Activated T-cell treated with anti-CD3 and anti-CD28 coated beads for 1 hour (primary cell): ENCODE data around the gene RASA4B.
"Not testable (repeated sequence)": the region's sequence is repeated elsewhere in the genome, so short reads cannot be mapped to it uniquely, and the experiment has no call there.

Experiments used
- DNase-seq: peaks from one replicate; pipeline ENCODE4 v3.0.0-alpha.2; 2020; ENCODE audit warnings: low read depth

The RASA4B gene

DNA sequence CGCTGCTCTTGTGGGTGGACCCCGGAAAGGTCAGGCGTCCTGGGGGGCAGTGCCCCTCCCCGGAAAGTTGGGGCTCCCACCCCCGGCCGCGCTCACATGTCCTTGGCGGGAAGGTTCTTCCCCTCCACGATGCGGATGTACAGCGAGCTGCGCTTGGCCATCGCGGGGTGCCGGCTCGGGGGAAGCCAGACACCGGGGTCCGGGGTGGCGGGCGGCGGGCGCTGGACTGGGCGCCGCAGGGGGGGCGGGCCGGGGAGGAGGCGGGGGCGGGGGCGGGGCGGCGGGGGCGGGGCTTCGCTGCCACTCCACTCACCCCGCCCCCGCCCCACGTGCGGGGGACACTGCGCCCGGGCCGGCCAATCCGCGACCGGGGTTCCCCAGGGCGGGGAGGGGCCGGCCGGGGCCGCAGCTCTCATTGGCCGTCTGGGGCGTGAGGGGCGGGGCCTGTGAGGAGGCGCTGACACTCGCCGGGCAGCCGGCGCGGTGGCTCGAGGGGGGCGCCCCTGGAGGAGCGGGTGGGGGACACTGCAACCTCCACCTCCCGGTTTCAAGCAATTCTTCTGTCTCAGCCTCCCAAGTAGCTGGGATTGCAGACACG lies at the start of gene RASA4B:
RASA4B (minus strand) TSS at position 228 of the 598 bp plus-strand sequence; CDS start at position 161, 67 bp downstream.
- not testable (repeated sequence) for DNase-seq

DNA sequence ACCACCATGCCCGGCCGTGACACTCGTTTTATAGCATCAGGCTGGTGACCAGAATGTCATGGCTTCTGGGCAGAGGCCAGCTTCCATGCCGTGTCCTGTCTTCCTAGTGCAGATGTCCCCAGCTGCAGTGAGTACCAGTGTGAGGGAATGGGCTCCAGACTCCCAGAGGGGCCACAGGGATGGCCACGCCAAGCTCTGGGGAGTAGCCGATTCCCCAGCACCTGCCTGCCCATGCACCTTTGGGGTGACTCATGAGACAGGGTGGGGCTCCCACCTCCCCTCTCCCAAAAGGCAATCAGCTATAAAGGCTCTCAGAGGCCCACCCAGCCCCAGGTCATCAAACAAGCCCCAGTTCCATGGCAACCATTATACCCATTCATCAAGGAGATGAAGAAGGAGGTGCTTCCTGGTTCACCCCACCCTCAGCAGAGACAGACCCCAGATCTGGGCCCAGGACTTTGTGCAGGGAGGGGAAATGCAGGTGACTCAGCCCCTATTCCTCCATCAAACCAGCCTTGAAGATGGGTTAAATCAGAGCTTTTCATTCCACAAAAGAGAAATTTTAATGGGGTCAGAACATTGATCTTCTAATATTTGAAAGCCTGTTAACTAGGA lies 33.3 kb upstream of the RASA4B start, which contains the start of gene SPDYE2:
SPDYE2 (plus strand) TSS at position 419 of the 615 bp plus-strand sequence. CDS start 2,030 bp downstream, outside the sequence.
- DNase-seq, result not testable (repeated sequence)

DNA sequence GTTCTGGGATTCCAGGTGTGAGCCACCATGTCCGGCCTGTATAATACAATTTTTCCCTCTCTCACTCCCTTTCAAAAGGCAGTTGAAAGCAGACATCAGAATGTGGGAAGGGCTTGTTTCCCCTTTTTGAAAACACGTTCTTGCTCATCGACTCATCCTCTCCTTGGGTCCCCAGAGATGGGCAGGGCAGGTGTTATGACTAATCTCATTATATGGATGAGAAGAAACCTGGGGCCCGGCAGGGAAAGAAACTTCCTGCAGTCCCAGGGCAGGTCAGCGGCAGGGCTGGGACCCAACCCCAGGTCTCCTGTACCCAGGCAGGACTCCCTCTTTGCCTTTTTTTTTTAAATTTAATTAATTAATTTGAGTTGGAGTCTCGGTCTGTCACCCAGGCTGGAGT lies 28.8 kb upstream of the RASA4B start:
- DNase-seq, result not testable (repeated sequence)

DNA sequence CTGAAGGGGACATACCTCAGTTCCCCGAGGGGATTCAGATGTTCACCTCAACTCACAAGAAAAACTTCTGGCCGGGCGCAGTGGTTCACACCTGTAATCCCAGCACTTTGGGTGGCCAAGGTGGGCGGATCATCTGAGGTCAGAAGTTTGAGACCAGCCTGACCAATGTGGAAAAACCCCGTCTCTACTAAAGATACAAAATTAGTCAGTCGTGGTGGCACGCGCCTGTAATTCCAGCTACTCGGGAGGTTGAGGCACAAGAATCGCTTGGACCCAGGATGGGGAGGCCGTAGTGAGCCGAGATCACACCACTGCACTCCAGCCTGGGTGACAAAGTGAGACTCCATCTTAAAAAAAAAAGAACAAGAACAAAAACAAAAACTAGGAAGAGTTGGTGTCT lies 27.7 kb upstream of the RASA4B start:
- not testable (repeated sequence) for DNase-seq

DNA sequence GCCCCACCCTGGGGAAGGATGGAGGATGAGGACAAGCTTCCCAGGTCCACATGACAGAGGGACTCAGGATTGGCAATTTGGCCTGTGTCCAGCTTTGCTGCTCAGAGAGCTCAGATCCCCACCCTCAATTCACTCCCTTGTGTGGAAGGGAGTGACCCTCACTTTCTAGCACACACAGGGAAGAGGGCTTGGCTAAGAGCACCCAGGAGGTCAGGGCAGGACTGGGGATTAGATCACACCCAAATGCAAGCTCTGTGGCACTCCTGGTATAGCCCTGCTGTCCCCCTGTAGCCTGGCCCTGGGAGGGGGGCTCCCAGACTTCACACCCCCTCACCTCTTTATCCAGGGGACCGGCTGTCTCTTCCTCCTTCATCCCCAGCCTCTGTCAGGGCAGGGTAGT lies 26.8 kb upstream of the RASA4B start:
- DNase-seq, result not testable (repeated sequence)

DNA sequence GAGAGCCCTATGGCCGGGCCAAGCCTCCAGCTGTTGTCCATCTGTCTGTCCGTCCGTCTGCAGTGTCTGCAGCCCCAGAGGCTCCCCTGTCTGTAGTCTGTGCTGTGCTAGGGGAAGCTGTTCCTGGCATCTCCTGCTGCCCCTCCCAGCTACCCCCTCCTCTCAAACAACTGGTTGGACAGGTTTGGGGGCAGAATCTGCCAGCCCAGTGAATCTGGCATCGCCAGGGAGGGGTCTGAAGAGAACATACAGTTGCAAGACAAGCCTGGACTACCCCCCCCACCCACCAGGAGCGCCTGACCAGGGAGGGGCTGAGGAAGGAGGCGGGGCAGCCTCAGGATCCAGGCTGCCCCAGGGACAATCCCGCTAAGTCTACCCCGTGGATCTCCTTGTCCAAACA lies 26.0 kb upstream of the RASA4B start, which contains the start of gene UPK3BL2:
UPK3BL2 (minus strand) TSS at position 101 of the 400 bp plus-strand sequence; CDS start at position 41, 60 bp downstream.
- DNase-seq, result not testable (repeated sequence)

DNA sequence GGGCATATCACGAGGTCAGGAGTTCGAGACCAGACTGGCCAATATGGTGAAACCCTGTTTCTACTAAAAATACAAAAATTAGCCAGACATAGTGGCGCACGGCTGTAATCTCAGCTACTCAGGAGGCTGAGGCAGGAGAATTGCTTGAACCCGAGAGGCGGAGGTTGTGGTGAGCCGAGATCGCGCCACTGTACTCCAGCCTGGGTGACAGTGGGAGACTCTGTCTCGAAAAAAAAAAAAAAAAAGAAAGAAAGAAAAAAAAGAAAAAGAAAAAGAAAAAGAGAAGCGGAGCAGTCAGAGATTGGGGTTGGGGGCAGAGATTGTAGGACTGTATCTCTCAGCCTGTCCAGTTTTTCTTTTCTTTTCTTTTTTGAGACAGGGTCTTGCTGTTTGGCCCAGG lies 25.2 kb upstream of the RASA4B start:
- DNase-seq, result not testable (repeated sequence)

DNA sequence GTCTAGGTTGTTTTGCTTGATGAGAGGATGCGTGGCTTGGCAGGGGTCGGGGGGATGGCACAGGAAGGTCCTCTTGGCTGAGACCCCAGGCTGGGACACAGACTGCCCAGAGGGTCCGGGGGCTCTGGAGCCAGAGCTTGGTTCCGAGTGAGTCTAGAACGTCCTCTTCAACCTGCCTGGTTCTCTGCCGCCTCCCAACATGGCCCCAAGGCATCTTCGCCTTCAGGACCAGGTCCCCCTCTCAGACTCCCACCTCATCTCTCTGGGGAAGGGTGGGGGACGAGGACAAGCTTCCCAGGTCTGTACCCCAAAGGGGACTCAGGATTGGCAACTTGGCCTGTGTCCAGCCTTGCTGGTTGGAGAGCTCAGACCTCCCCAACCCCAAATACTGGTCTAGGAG lies 24.5 kb upstream of the RASA4B start:
- not testable (repeated sequence) for DNase-seq

DNA sequence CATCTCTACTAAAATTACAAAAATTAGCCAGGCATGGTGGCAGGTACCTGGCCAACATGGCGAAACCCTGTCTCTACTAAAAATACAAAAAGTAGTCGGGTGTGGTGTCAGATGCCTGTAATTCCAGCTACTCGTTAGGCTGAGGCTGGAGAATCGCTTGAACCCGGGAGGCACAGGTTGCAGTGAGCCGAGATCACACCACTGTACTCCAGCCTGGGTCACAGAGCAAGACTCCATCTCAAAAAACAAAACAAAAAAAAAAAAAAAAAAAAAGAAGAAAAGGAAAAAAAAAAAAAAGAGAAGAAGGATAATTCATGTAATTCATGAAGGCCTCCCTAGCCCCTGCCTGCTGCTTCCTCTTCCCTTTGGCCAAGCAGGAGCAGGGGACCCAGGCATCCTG lies 23.0 kb upstream of the RASA4B start:
- not testable (repeated sequence) for DNase-seq

DNA sequence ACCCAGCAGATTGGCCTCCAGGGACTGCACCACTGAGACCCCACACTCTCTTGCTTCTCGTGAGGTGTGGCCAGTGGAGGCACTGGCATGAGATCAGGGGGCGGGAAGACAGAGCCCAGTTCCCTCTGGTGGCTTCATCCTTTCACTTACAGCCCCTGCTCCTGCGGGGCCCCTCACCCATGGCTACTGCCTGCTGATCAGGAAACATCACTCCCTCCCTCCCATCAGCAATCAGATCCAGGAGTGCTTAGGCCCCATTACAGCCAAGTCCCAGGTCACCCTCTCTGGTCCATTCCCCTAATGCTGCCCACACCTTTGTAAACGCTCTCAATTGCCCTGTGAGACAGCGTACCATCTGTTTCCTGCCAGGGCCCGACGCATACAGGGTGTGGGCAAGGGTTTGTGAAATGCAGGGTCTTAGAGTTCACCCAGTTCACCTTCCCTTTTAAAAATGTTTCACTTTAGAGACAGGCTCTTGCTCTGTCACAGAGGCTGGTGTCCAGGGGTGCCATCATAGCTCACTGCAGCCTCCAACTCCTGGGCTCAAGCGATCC lies 17.6 kb upstream of the RASA4B start:
- not testable (repeated sequence) for DNase-seq

DNA sequence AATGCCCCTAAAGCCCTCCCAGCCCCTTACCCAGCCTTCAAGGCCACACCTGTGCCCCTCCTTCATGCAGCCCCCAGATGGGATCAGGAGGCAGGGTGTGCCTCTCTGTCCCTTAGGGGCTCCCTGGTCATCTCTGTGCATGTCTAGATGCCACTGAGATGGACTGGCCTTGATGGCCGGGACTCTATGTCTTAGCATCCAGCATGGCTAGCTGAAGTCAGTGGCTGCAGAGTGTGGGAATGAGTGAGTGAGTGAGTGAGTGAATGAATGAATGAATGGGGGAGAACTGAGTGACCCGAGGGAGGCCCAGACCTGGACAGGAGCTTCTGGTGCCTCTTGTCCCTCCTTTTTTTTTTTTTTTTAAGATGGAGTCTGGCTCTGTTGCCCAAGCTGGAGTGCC lies 14.6 kb upstream of the RASA4B start:
- not testable (repeated sequence) for DNase-seq

DNA sequence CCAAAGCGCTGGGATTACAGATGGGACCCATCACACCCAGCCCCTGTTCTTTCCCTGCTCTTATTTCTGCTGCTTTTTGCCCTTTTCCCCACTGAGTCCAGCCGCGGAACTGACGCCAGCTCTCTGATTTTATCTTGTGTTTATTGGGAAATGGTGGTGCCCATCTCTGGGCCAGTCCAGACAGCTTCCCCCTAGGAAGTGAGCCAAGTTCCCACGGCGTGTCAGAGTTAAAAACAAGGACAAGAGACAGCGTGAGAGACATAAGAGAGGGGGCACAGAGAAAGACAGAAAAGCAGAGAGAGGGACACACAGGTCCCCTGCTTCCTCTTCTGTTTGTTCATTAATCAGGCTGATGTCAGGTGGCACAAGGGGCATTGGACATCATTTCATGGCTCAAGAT lies 14.0 kb upstream of the RASA4B start:
- not testable (repeated sequence) for DNase-seq

DNA sequence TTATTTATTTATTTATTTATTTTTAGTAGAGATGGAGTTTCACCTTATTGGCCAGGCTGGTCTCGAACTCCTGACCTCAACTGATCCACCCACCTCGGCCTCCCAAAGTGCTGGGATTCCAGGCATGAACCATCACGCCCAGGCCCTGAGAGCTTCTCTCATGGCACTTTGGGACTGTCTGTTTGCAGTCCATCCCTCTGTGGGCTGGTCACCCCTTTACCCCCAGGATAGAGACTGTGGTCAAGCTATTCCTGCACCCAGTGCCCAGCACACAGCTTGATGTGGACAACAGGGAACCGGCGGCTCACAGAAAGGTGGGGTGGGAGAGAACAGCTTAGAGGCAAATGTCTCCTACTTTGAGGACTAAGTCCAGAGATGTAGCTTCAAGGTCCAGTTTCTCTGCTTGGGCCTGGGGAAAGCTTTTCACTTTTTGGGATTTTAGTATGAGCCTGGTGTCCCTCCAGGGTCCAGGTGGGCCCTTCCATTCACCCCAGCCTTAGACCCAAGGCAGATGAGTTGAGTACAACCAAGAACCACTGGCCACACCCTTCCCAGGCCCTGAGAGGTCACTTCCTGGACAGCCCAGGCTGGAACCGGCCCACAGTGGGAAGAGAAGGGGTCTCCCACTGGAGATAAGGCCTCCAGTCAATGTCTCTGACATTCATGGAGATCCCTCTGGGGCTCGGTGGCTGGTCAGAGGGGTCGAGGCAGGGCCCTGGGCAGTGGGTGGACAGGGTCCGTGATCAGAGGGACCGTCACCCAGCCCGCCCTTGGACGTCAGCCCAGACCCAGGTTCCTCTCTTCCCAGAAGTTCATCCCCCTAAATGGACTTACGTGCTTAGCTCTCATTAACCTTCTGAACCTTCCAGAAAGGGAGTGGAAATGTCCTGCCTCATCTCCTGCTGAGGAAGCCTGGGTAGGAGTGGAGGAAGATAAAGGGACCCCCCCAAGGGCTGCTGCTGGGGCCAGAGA lies 10.5 kb upstream of the RASA4B start:
- not testable (repeated sequence) for DNase-seq

DNA sequence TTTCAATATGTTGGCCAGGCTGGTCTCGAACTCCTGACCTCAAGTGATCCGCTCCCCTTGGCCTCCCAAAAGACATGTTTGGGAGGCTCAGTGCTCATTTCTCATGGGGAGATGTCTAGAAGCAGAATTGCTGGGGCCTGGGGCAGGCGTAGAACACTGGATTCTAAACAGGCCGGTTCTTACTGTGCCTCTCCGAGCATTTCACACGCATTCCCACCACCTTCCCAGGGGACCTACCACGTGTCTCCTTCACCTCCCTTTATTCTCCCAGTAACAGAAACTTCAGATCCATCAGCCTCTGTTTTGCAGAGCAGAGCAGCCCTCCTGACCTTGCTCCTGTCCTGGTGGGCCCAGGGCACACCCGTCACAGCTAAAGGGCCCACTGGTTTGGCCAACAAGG lies 9.6 kb upstream of the RASA4B start:
- not testable (repeated sequence) for DNase-seq

DNA sequence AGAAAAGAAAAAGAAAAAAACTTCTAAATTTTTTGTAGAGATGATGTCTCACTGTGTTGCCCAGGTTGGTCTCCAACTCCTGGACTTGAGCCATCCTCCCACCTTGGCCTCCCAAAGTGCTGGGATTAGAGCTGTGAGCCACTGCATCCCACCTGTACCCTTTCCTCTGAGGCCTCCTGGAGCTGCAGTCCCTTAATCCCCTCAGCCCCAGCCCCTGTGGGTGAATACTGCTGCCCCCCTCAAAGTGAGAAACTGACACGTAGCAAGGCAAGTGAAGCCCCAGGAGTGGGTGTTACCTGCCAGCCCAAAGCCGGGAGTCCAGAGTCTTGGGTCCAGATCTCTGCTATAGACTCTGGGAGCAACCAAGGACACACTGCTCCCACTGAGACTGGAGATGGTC lies 7.2 kb upstream of the RASA4B start:
- not testable (repeated sequence) for DNase-seq

DNA sequence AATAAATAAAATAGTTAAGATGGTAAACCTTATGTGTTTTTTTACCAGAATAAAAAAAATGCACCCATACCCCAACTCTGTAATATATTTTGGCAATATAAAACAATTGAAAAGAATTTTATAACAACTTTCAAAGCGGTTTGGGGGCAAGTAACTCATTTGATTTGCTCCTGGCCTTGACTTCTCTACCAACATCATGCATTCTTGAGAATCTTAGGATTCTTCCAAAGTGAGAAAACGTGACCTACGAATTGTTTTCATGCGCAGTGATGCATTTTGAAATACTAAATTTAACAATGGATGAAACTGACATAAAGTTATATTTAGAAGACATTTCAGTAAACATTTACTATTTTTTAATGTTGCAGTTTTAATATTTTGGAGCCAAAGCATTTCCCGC lies 3.2 kb upstream of the RASA4B start:
- DNase-seq, result not testable (repeated sequence)

DNA sequence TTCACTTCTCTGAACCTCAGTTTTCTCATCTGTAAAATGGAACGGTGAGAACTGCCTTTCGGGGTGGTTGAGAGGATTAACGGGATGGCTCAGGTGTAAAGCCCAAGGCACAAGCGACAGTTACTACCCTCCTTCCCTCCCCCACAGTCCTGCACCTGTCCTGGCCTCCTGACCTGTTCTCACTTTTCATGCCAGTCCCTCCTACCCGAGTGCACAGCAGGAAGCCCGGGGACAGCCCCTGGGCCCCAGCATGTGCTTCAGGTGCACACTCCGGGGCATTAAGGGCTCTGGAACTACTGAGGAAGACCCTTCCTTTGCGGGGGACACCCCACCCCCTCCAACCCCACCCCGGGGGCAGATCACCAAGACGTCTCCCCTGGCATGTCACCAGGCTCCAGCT lies 626 bp downstream of the RASA4B start:
- not testable (repeated sequence) for DNase-seq

DNA sequence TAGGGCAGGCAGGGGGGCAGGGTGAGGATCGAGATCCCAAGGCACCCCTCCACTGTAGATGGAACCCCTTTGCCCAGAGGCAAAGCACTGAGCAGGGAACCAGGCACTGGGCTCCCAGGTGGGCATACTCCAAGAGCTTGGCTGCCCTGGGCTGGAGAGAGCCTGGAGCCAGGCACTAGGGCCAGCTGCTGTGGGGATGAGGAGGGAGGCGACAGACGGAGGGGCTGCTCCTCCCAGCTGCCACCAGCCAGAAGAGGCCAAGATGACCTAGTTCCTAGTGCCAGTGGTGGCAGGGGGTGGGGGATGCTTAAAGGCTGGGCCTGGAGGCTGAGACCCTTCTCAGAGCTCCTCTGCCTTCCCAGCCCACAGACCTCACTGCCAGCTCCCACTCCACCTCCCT lies 1.7 kb downstream of the RASA4B start:
- not testable (repeated sequence) for DNase-seq

DNA sequence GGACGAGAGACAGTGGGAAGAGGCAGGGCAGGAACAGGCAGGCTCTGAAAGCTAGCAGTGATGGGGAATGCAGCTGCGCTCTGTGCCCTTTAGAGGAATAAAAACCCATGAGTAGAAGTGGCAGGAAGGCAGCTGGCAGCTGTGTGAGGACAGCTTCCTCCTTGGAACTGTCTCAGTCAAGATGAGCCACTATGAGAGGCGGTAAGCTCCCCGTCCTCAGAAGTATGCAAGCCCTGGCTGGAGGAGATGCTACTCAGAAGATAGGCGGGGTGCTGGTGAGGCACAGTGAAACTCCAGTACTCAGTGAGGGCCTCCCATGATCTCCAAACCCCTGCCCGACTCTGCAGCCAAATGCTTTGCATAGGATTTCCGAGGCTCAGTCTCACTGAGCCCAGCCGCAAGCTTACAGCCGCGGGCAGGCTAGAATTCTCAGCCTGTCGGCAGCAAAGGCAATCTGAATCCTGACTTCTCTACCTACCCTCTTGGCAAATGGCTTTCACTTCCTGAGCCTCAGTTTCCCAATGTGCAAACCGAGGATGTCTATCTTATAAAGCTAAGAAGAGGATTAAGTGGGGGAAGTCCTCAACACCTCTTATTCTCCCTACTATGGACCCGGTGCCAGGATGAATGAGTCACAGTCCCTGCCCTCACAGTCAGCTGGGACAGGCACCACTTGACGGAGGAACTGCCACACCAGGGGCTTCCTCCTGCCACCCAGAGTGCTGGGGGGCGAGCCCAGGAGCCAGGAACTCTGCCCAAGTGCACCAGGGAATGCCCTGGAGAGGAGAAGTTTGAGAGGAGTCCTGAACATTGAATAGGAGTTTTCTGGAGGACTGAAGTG lies 2.5 kb downstream of the RASA4B start:
- not testable (repeated sequence) for DNase-seq

DNA sequence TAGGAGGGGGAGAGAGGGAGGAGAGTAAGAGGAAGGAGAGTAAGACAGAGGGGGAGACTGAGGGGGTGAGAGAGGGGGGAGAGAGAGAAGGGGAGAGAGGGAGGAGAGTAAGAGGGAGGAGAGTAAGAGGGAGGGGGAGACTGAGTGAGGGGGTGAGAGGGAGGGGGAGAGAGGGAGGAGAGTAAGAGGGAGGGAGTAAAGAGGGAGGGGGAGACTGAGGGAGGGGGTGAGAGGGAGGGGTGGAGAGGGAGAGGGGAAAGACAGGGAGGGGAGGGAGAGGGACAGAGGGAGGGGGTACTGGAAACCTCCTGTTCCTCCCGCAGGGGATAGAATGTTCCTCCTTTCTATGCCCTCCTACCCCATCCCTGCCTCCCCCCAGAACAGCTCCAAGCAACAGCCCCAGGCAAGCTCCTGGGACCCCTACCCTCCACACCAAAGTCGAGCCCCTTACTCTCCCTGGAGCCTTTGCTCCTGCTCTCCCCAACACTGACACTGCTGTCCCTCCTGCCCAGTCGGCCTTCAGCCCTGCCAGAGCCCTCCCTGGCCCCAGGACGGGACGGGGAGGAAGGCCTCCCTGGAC lies 4.8 kb downstream of the RASA4B start:
- DNase-seq, result not testable (repeated sequence)
